LHCN-M2 (cell line): ENCODE results near the gene CAMK2G. TPM values are rescaled to one million over a fixed set of nuclear protein-coding genes. Genes with fewer than 3 reads are reported as not detected.
"Not testable (repeated sequence)": the region's sequence is repeated elsewhere in the genome, so short reads cannot be mapped to it uniquely, and the experiment has no call there.

Experiments used
- DNase-seq: peaks from one replicate; pipeline ENCODE4 v3.0.0-alpha.2; 2012; ENCODE audit warnings: low read depth
- total RNA-seq: library from RNA; depleted of rRNA; stranded (reverse); fragments of >200 nt; gene quantifications from 2 replicates; pipeline ENCODE4 v1.2.3, GENCODE V29; 2014

The CAMK2G gene
- total RNA-seq, 1 experiment from 2014 or later: 20.8 TPM

DNA sequence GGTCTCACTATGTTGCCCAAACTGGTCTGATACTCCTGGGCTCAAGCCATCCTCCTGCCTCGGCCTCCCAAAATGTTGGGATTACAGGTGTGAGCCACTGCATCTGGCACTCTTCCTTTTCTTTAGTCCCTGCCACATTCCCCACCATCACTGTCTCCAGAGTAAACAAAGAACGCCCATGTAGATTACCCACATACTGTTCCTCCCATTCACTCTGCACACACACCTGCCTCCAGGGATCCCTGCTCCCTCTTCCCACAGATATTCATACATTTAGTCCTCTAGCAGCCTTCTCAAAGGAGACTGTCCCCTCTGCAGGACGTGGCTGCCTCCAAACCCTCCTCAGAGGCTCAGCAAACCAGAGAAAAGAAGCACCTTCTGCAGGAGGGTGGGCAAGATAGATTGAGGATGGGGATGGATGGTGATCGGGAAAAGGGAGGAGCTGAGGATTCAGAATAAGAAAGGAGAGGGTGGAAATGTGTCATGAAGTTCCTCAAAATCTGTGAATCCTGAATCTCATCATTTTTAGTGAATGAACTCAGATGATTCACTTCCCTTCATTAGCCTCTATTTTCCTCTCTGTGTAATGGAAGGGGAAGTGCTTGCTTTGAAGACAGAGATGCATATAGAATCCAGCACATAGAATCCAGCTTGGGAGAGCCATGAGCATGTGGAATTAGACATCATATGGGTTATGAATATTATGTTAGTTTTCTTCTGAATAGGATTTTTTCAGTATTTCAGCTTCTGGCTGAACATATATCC is 31.1 kb upstream of the CAMK2G start:
- DNase-seq: no peak

DNA sequence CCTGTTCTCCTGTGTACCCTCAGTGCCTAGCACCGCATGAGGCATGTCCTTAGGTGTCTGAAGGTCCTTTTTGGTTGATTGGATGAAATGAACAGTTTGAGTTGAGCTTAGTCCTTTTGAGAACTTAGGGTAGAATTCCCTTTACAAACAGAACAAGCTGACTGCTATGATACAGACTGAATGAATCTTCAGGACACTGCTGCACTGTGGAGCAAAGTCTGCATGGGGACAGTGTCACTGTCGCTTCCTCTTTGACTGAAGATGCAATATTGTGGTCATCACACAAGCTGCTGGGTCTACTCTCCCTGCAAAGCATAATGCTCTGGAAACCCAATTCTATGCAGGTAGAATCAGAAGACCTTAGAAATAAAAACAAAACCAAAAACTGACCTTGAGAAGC is 28.0 kb upstream of the CAMK2G start:
- no peak for DNase-seq

DNA sequence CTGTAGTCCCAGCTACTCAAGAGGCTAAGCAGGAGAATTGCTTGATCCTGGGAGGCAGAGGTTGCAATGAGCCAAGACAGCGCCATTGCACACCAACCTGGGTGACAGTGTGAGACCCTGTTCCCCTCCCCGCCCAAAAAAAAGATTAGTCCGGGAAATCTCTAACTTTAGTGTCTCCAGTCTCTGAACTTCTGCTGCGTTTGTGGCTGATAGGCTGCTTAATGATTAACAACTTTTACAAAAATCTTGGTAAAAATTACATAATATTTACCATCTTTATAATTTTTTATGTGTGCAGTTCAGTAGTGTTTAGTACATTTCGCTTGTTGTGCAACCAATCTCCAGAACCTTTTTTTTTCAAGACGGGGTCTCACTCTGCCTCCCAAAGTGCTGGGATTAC is 26.9 kb upstream of the CAMK2G start:
- DNase-seq: no peak

DNA sequence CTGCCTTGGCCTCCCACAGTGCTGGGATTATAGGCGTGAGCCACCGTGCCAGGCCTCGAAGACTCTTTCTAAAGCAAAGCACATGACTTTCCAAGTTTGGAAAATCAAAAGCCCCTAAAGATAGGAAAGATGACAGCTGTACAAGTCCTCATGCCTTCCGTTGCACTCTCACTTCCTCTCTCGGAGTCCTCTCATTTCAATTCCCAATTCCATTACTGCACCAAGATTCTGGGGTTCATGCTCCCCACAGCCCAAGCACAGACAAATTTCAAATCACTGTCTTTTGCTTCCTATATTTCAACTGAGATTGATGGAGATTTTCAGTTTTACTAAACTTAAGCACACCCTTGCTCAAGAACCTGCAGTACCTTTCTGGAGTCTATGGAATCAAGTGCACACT is 25.7 kb upstream of the CAMK2G start:
- no peak for DNase-seq

DNA sequence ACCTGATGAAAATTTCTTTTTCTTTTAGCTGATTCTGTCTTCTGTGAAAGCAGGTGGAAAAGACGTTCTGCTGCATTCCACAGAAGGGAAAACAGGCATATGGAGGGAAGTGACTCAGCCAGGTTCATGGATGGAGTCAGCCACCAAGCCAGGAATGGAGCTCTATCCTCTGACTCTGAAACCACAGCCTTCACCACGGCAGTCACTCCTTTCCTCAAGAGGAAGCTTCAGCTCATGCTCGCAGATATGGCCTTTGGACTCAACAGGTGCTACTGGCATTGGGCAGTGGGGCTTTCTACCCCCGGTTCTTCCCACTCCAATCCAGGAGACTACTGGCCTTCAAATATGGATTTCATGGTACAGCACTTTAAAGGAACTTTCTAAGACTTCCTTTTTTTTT is 25.1 kb upstream of the CAMK2G start:
- DNase-seq: peak; percentile 98

DNA sequence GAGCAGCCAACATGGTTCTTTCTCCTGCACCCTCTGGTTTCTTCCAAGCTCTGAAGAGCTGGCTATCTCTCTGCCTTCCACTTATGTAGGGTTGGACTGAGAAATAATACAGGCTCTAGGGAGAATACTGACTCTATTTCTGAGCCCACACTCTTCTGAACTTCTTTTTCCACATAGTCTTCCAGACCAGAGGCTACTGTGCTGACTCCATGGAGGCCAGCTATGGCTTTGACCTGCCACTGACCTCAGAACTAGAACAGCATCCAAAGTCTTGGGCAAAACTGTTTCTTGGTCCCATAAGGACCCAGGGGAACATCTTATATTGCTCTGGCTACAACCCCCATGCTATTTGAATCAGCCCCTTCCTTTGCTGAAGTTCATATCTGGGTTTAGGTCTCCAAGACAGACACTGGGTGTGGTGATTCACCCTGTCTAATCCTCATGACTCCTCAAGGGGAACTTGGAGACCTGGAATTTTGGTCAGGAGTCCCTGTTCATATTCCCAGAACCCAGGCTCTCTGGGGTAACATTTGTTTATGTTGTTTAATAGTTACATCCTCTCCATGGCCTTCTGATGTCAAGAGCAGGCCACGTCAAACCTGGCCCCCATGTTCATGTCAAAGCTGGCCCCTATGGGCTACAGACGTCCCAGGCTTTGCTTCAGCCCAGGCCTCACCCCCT is 24.5 kb upstream of the CAMK2G start:
- peak; percentile 81 for DNase-seq

DNA sequence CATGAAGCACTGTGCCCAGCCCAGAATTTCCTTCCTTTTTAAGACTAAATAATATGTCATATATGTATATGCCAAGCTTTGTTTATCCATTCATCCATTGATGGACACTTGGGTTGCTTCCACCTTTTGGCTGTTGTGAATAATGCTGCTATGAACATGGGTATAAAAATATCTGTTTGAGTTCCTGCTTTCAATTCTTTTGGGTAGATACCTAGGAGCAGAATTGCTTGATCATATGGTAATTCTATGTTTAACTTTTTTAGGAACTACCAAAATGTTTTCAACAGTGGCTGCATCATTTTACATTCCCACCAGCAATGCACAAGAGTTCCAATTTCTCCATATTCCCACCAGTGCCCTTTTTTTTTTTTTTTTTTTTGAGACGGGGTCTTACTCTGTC is 23.3 kb upstream of the CAMK2G start:
- no peak for DNase-seq

DNA sequence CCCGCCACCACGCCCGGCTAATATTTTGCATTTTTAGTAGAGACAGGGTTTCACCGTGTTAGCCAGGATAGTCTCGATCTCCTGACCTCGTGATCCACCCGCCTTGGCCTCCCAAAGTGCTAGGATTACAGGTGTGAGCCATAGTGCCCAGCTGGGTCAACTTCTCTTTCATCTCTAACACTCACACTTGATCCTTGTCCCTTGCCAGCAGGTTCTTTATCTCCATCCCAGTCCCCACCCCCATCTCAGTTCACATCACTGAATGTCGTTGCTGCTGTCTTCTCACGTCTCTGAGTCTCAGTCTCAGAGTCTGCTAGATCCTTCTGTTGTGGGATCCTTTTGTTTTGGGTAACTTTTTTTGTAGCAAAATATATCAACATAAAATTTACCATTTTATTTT is 21.0 kb upstream of the CAMK2G start:
- DNase-seq: not testable (repeated sequence)

DNA sequence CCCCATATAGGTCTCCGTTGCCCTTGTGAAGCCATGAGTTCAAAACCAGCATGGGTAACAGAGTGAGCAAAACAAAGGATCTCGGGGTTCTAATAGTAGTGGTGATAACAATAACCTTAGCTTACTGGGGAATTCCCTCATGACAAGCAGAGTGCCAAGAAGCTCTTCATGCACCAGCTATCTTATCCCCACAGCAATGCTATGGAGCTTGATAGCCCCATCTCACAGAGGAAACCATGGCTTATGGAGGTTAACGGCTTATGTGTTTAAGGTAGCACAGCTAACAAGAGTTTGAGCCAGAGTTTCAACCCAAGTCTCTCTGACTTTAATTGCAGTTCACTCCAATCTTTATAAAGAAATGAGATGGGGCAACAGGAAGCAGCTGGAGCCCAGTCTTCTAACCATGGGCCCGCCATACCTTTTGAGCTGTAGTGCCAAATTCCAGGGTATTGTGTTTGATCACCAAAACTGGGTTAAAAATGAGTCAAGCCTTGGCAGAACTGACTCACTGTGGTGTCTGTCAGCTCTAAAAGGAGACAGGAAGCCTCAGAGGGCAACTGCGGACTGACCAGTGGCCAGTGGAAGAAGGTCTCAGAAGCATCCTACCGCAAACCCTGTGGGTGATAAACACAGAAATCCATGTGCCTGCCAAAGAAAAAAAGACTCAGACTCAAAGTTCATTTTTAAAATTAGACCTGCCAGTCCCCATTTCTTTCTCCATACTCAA is 20.1 kb upstream of the CAMK2G start:
- DNase-seq: peak; percentile 99

DNA sequence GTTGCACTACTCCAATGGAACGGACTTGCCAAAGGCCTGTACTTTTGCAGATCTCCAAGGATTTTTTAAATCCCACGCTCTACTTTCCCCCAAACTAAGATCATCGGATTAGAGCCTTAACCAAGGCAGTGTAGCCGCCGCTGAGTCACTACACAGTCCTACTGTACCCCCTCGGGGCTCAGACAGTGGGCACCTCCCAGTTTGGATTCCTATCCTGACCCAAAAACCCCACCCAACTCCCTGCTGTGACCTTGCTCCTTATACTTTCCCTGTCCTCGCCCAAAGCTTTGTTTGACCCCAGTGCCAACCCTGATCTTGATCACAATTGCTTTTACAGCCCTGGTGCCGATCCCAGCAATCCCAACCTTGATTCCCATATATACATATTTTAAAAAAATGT is 19.1 kb upstream of the CAMK2G start:
- DNase-seq: no peak

DNA sequence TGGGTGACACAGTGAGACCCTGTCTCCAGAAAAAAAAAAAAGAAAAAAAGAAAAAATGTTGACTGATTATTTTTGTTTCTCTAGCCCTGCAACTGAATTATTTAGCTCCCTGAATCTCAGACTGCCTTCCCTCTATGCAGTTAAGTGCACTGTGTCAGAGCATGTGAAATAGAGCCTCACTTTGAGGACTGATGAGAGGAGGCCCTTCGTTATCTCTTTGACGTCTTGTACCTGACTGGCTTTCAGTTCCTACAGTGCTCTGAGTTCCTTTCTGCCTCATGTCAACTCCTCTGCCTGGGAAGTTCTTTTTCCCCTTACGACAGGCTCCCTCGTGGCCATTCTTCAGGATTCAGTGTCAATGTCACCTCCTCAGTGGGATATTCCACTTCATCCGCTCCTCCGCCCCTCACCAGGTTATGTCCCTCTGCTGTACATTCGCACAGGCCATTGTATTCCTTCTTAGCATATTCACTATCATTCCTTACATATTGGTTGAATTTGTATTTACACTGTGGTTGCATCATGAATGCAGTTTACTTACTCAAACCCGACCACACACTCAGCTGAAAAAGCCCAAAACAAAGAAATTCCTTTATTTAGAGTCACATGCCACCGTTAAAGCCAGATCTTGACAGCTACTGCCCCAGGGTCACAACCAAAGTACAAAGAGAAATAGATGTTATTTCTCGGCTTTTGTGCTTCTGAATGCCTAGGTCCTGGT is 18.1 kb upstream of the CAMK2G start:
- peak; percentile 71 for DNase-seq

DNA sequence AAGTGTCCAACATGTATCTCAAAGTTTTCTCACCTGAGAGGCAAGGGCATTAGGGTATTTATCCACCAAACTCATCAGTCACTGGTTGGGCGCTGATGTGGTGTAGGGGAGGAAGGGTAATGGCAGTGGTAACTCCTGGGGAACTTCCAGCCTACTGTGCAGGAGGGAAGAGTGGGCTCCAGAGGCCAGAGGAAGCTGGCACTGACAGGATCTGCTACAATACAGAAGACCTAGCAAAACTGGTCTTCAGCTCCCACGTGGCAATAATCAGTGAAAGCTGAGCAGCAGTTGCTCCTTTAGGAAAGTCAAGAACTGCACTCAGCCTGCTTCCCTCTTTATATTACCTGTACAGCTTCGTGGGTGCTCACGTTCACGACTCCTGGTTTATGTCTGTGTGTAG is 17.2 kb upstream of the CAMK2G start:
- no peak for DNase-seq

DNA sequence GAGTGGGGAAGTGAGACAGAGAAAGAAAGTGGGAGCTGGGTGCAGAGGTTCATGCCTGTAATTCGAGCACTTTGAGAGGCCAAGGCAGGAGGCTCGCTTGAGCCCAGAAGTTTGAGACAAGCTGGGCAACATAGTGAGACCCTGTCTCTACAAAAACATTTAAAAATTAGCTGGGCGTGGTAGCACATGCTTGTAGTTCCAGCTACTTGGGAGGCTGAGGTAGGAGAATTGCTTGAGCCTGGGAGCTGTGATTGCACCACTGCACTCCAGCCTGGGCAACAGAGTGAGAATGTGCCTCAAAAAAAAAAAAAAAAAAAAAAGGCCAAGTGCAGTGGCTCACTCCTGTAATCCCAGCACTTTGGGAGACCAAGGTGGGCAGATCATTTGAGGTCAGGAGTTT is 16.5 kb upstream of the CAMK2G start:
- DNase-seq: not testable (repeated sequence)

DNA sequence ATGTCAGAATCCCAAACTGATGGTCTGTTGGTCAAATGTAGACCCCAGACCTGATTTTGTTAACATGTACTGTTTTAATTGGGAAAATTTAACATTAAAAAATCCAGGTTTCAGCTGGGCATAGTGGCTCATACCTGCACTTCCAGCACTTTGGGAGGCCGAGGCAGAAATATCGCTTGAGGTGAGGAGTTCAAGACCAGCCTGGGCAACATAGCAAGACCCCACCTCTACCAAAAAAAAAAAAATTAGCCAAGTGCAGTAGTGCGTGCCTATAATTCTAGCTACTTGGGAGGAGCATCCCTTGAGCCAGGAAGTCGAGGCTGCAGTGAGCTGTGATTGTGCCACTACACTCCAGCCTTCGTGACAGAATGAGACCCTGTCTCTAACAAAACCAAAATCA is 15.9 kb upstream of the CAMK2G start:
- DNase-seq: no peak

DNA sequence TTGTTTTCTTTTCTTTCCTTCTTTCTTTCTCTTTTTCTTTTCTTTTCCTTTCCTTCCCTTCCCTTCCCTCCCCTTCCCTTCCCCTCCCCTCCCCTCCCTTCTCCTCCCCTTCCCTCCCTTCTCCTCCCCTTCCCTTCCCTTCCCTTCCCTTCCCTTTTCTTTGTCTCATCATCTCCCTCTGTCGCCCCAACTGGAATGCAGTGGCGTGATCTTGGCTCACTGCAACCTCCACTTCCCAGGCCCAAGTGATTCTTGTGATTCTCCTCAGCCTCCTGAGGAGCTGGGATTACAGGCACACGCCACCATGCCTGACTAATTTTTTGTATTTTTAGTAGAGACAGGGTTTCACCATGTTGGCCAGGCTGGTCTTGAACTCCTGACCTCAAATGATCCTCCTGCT is 15.1 kb upstream of the CAMK2G start:
- DNase-seq: peak; percentile 74

DNA sequence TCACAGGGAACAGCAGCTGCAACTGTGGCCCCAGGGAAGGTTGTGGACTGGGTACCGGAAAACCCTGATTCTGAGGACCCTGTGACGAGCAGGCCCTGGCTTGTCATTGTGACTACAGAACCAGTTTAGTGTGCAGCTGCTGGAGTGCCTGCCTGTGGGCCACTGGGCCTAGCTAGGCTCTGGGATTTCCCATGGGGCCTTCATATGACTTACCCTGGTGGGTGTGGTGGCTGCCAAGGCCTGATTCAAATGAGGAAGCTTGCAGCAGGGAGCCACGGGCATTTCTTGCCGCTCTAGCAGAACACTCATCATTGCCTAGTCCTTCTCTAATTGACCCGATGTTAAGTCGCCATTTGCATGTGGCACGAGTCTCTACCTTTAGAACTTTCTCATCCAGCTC is 14.7 kb upstream of the CAMK2G start:
- peak; percentile 97 for DNase-seq

DNA sequence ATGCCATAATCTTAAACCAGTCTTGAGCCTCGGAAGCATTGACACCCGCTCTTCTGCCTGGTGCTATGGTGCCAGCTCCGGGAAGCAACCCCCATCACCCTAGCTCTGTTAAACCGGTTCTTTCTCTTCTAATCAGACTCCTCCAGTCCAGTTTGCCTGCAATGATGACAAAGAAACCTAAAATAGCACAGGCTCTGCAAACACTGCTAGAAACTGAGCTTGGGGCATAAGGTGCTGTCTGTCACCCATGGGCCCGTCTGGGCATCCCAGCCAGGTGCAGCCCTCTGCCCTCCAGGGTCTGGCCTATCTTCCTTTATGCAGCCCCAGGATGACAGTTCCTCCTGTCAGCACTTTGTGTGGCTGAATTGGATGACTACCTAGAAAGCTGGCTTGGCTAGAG is 14.2 kb upstream of the CAMK2G start:
- DNase-seq: peak; percentile 90

DNA sequence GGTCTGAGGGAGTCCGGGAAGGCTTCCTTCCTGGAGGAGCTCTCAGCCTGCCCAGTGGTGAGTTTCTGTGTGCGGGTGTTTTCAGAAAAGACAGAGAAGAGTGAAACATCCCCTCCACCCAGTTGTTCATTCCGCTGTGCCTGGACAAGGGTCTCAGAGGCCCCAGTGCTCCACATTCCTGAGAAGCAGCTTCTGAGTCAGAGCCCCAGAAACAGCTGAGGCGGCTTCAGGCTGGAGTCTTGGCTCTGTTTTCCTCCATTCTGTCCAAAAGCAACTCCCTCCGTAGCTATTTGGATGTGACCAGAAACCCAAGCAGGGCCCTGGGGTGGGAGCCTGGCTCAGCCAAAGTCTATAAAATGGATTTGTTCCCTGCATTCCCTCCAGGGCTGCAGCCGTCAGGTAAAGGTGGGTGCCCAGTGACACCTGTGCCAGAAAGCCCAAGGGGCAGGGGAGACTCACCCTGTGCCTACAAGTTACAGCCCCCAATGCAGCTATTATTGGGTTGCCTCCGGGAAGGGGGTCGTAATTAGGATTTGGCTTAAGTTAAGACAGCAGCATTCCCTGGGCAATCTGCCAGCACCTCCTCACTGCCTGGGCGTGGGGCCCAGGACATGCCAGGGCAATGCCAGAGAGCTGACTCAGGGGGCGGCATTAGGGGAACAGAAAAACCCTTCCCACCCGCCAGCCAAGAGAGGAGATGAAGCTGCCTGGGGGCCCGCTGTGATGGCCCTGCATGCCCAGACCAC is 13.1 kb upstream of the CAMK2G start:
- peak; percentile 97 for DNase-seq

DNA sequence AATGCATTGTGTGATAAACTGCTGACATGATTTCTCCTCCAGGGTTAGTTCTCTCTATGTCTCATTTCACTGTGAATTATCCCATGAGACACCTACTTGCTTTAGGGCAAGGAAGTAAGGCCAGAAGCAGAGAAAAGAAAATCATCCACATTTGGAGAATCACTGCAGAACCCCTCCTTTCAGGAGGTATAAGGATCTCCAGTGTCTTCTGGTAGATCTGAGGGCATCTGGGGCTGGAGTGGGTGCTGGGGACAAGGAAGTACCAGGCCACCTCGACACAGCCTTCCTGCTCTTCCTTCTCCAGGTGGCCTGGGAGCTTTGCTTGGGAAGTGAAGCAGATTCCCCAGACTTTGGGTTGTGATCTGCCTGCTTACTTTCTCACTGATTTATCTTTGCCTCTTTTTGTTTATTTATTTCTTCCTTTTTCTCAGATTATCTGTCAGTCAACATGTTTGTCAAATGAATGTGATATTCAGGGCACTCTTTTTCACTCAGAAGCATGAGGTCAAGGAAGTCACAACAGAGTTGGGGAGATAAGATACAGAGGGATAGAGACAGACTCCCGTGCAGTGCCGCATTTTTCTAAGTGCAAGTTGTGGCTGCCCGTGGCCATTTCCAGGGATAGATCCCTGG is 12.4 kb upstream of the CAMK2G start:
- DNase-seq: no peak

DNA sequence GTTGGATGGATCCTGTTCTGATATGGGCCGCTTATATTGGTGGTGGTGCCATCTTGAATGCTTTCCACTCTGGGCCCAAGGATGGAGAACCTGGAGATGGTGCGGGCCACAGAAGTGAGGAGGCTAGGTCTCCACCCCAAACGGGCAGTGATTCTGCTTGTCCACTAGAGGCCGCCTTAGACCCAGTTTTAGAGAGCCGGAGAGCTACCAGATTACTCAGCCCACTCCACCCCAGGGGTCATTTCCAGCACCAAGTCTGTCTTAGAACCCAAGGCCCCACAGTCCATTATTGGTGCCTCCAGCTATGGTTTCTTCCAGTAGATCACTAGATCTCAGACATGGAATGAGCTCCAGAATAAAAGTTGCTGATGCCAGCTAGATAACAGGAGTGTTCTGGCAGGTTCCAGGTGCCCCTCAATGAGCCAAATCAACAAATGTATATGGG is 11.8 kb upstream of the CAMK2G start:
- peak; percentile 84 for DNase-seq

DNA sequence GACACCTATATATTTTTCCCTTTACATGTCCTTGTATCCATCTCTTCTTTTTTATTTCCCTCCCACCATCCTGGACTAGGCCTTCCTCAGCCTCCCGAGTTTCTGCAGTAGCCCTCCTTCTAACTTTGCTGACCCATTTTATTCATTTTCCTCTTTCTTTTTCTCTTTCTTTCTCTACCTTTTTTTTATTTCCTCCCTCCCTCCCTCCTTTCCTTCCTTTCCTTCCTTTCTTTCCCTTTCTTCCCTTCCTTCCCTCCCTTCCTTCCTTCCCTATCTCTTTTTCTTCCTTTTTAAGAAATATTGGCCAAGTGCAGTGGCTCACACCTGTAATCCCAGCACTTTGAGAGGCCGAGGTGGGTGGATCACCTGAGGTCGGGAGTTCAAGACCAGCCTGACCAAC is 9.7 kb upstream of the CAMK2G start:
- DNase-seq: no peak
